Esophagus muscularis mucosa (tissue), 4 donors: Measurements from ENCODE around the gene DAPK1. TPM values are rescaled to one million over a fixed set of nuclear protein-coding genes. Genes with fewer than 3 reads are reported as not detected.
"Not testable (repeated sequence)": the region's sequence is repeated elsewhere in the genome, so short reads cannot be mapped to it uniquely, and the experiment has no call there.

Source experiments
- DNase-seq: peaks from one replicate; pipeline ENCODE4 v3.0.0-alpha.2; 2017; ENCODE audit errors: extremely low spot score
- H3K27ac ChIP-seq, 4 donors: fragments of 200-600 bp; sonication (generic); replicated peaks in 1 of 4; 1 replicate in 3 of 4; 2 replicates in 1 of 4; pipeline ENCODE4 v1.5.1; 2016 to 2019; ENCODE audit warnings: mild to moderate bottlenecking in 1 of 4
- H3K27me3 ChIP-seq, 4 donors: fragments of 200-600 bp; sonication (generic); one replicate each; pipeline versions ENCODE4 v1.5.1 to v1.6.0; 2016 to 2019
- H3K36me3 ChIP-seq, 4 donors: fragments of 200-600 bp; sonication (generic); one replicate each; pipeline ENCODE4 v1.5.1; 2016 to 2019
- H3K4me1 ChIP-seq, 4 donors: fragments of 200-600 bp; sonication (generic); one replicate each; pipeline ENCODE4 v1.5.1; 2016 to 2019
- H3K4me3 ChIP-seq, 4 donors: fragments of 200-600 bp; sonication (generic); 1 replicate in 2 of 4; 2 replicates in 2 of 4; pipeline ENCODE4 v1.5.1; 2016 to 2019; ENCODE audit warnings: mild to moderate bottlenecking in 4 of 4, moderate library complexity in 1 of 4
- H3K9me3 ChIP-seq, 4 donors: fragments of 200-600 bp; sonication (generic); 1 replicate in 3 of 4; 2 replicates in 1 of 4; pipeline ENCODE4 v1.5.1; 2016 to 2019
- EP300 ChIP-seq: sonication (generic); formaldehyde crosslinking; IDR thresholded peaks from one replicate; pipeline ENCODE4 v1.6.1; 2017; ENCODE audit warnings: antibody characterized with exemption
- POLR2A ChIP-seq: fragments of 450-650 bp; IDR thresholded peaks from one replicate; pipeline ENCODE4 v1.6.1; 2017; ENCODE audit warnings: antibody characterized with exemption, moderate library complexity, mild to moderate bottlenecking, low read depth
- POLR2AphosphoS5 ChIP-seq, 2 donors: sonication (generic); formaldehyde crosslinking; IDR thresholded peaks; one replicate each; pipeline ENCODE4 v1.6.1; 2017; ENCODE audit warnings: antibody characterized with exemption in 2 of 2
- WGBS: methylation state at CpG from one replicate; pipeline ENCODE4 v1.1.5; 2018; 5-methylcytosine and 5-hydroxymethylcytosine counted together
- intact Hi-C: fragments of 100-400 bp; cut with DNase I; formaldehyde crosslinking; loops from one replicate; pipeline ENCODE4 v1.15.1; 2023
- total RNA-seq, 4 donors: library from RNA; depleted of rRNA; stranded (reverse); fragments of >200 nt; gene quantifications; one replicate each; pipeline versions ENCODE4 v1.1.0 to v1.2.1, GENCODE V29; 2016
- TF ChIP-seq, protein P1 (sequence below), 3 experiments: fragments of 200-600 bp in 2 of 3; fragments of 450-650 bp in 1 of 3; sonication (generic) in 2 of 3; IDR thresholded peaks; one replicate each; pipeline ENCODE4 v1.5.1; 2017 to 2019; ENCODE audit warnings: antibody characterized with exemption in 3 of 3, mild to moderate bottlenecking in 2 of 3, moderate library complexity in 1 of 3

The DAPK1 gene
- total RNA-seq, 4 donors from 2014 or later, result 51.7 to 96.8 (median 80.7) TPM

- H3K9me3 ChIP-seq, result peaks cover 0 to 12% (median 6%) of the 10 kb centered on the region in 4 donors
- peaks cover 0 to 15% (median 0%) of the 10 kb centered on the region in 4 donors for H3K27me3 ChIP-seq
- H3K36me3 ChIP-seq, result no peaks in the 10 kb centered on the region
- no peak overlapping the region for H3K27ac ChIP-seq
- WGBS, result 72% methylated on average over 3 of the region's 3 CpGs
- intact Hi-C loops, result no loop called here
- no peak overlapping the region for H3K4me3 ChIP-seq
- TF ChIP-seq POLR2AphosphoS5 (IDR thresholded peaks at IDR 0.05) (no peak), EP300 (no peak), POLR2A (no peak)
- TF ChIP-seq, protein P1, sequence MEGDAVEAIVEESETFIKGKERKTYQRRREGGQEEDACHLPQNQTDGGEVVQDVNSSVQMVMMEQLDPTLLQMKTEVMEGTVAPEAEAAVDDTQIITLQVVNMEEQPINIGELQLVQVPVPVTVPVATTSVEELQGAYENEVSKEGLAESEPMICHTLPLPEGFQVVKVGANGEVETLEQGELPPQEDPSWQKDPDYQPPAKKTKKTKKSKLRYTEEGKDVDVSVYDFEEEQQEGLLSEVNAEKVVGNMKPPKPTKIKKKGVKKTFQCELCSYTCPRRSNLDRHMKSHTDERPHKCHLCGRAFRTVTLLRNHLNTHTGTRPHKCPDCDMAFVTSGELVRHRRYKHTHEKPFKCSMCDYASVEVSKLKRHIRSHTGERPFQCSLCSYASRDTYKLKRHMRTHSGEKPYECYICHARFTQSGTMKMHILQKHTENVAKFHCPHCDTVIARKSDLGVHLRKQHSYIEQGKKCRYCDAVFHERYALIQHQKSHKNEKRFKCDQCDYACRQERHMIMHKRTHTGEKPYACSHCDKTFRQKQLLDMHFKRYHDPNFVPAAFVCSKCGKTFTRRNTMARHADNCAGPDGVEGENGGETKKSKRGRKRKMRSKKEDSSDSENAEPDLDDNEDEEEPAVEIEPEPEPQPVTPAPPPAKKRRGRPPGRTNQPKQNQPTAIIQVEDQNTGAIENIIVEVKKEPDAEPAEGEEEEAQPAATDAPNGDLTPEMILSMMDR (IDR thresholded peaks at IDR 0.05), result no peak
- DNase-seq, result no peak
- no peaks in the 10 kb centered on the region for H3K4me1 ChIP-seq
Observed at GRCh38 chr9:87742813-87743428, 245.3 kb downstream of the DAPK1 start.

GRCh38 chr9:87744247-87744646 is 246.6 kb downstream of the DAPK1 start:
- H3K9me3 ChIP-seq, result peaks cover 0 to 12% (median 6%) of the 10 kb centered on the region in 4 donors
- H3K4me3 ChIP-seq, intact Hi-C loops, DNase-seq, H3K36me3 ChIP-seq, H3K4me1 ChIP-seq, H3K27ac ChIP-seq: not testable (repeated sequence)
- 98% methylated on average over 5 of the region's 7 CpGs for WGBS
- H3K27me3 ChIP-seq, result peaks cover 0 to 15% (median 0%) of the 10 kb centered on the region in 4 donors

DNA sequence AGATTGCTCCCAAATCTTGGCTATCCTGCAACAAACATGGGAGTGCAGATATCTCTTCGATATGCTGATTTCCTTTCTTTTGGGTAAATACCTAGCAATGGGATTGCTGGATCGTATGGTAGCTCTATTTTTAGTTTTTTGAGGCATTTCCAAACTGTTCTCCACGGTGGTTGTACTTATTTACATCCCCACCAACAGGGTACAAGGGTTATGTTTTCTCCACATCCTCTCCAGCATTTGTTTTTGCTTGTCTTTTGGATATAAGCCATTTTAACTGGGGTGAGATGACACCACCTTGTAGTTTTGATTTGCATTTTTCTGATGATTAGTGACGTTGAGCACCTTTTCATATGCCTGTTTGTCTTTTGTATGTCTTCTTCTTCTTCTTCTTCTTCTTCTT is 248.5 kb downstream of the DAPK1 start:
- H3K27me3 ChIP-seq, result peaks cover 0 to 1% (median 0%) of the 10 kb centered on the region in 4 donors
- H3K9me3 ChIP-seq, result peaks cover 0 to 12% (median 6%) of the 10 kb centered on the region in 4 donors
- 75% methylated on average over 4 of the region's 4 CpGs for WGBS
- DNase-seq, result no peak
- no peaks in the 10 kb centered on the region for H3K4me1 ChIP-seq
- H3K36me3 ChIP-seq, result no peaks in the 10 kb centered on the region
- H3K4me3 ChIP-seq, result no peak overlapping the region
- no peak overlapping the region for H3K27ac ChIP-seq
- no peak for TF ChIP-seq EP300
- TF ChIP-seq POLR2A, result no peak
- no peak for TF ChIP-seq POLR2AphosphoS5 (IDR thresholded peaks at IDR 0.05)
- TF ChIP-seq, protein P1 (IDR thresholded peaks at IDR 0.05), result no peak
- intact Hi-C loops, result no loop called here

DNA sequence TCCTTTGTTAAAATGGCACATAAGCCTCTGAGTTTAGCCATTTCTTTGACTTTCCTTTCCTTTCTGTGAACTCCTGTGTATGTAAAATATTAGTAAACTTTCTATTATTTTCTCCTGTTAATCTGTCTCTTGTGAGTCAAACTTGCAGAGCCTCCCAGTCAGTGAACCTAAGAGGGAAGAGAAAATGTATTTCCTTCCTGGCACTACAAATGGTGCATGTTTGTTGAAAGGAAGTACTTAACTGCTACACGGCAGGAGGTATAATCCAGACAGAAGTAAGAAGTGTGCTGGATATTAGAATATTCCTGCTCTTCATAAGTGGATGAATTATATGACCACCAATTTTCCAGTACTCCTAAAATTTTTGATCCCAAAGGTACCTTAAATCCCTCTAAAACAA is 251.2 kb downstream of the DAPK1 start:
- intact Hi-C loops, result no loop called here
- H3K4me1 ChIP-seq, result no peaks in the 10 kb centered on the region
- no peaks in the 10 kb centered on the region for H3K27me3 ChIP-seq
- 50% methylated on average over 1 of the region's 1 CpG for WGBS
- TF ChIP-seq POLR2AphosphoS5 (IDR thresholded peaks at IDR 0.05), result no peak
- TF ChIP-seq, protein P1 (IDR thresholded peaks at IDR 0.05), result no peak
- no peak for TF ChIP-seq EP300
- no peak overlapping the region for H3K4me3 ChIP-seq
- H3K27ac ChIP-seq, result peak overlapping the region in 1 of 4 donors; percentile 41
- no peak for DNase-seq
- peaks cover 0 to 7% (median 3%) of the 10 kb centered on the region in 4 donors for H3K9me3 ChIP-seq
- H3K36me3 ChIP-seq, result no peaks in the 10 kb centered on the region

DNA sequence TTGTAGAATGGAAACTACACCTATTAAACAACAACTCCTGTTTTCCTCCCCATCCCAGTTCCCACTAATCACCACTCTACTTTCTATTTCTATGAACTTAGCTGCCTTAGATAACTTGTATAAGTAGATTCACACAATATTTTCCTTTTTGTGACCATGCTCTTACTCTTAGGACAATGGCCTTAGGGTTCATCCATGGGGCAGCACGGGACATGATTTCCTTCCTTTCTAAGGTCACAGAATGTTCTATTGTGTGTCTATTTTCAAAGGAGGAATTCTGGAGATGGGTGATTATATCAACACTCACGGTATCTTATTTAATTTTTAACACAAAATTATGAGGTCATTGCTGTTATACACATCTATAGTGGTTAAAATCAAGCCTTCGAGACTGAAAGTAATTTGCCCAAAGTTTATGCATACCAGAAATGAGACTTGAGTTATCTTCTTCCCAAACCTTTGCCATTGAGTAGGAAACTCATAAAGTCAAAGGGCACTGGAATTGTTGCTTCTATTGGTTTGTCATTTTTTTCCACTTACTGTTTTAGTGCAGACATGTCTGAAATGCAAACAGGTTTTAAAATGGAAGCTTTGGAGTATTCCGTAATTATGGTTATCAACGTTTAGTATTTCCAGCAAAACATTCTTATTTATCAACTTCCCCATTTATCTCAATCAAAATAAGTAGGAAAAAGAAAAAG is 251.8 kb downstream of the DAPK1 start:
- Histone ChIP-seq H3K4me3 (no peak overlapping the region), H3K27me3 (no peaks in the 10 kb centered on the region), H3K27ac (no peak overlapping the region), H3K36me3 (no peaks in the 10 kb centered on the region), H3K4me1 (no peaks in the 10 kb centered on the region), H3K9me3 (peaks cover 0 to 11% (median 3%) of the 10 kb centered on the region in 4 donors)
- intact Hi-C loops, result no loop called here
- WGBS, result 68% methylated on average over 5 of the region's 5 CpGs
- DNase-seq, result no peak
- TF ChIP-seq, protein P1 (IDR thresholded peaks at IDR 0.05), result no peak
- TF ChIP-seq EP300, result no peak
- TF ChIP-seq POLR2A, result no peak
- TF ChIP-seq POLR2AphosphoS5 (IDR thresholded peaks at IDR 0.05), result no peak
